ENCODE results near the gene PAX8. TPM values are rescaled to one million over a fixed set of nuclear protein-coding genes. Genes with fewer than 3 reads are reported as not detected.

Gene PAX8
- total RNA-seq, 1 donor from 2014 or later = 1.4 TPM

- no peak for DNase-seq
- H3K36me3 Mint-ChIP-seq (ENCODE audit: unreplicated experiment) = no peaks in the 10 kb centered on the region
- H3K27me3 Mint-ChIP-seq (ENCODE audit: unreplicated experiment) = peaks cover 3% of the 10 kb centered on the region
- no peak overlapping the region for H3K4me3 Mint-ChIP-seq (ENCODE audit: unreplicated experiment)
- peaks cover 2% of the 10 kb centered on the region for H3K4me1 Mint-ChIP-seq (ENCODE audit: low read depth, unreplicated experiment)
- H3K9me3 Mint-ChIP-seq (ENCODE audit: unreplicated experiment) = peaks cover 2% of the 10 kb centered on the region
- H3K27ac Mint-ChIP-seq (ENCODE audit: unreplicated experiment) = no peak overlapping the region
- no peak for TF ChIP-seq CTCF (IDR thresholded peaks at IDR 0.05; ENCODE audit: partially characterized antibody, unreplicated experiment)
Observed at GRCh38 chr2:113258471-113259147, 20.1 kb downstream of the PAX8 start.

GRCh38 chr2:113257516-113258264 lies 21.0 kb downstream of the PAX8 start:
- no peak overlapping the region for H3K4me3 Mint-ChIP-seq (ENCODE audit: unreplicated experiment)
- TF ChIP-seq CTCF (IDR thresholded peaks at IDR 0.05; ENCODE audit: partially characterized antibody, unreplicated experiment) = no peak
- no peak for DNase-seq
- peaks cover 2% of the 10 kb centered on the region for H3K4me1 Mint-ChIP-seq (ENCODE audit: low read depth, unreplicated experiment)
- peaks cover 2% of the 10 kb centered on the region for H3K9me3 Mint-ChIP-seq (ENCODE audit: unreplicated experiment)
- no peaks in the 10 kb centered on the region for H3K36me3 Mint-ChIP-seq (ENCODE audit: unreplicated experiment)
- no peak overlapping the region for H3K27ac Mint-ChIP-seq (ENCODE audit: unreplicated experiment)
- H3K27me3 Mint-ChIP-seq (ENCODE audit: unreplicated experiment) = peaks cover 2% of the 10 kb centered on the region

- H3K27ac Mint-ChIP-seq (ENCODE audit: unreplicated experiment) = no peak overlapping the region
- no peaks in the 10 kb centered on the region for H3K27me3 Mint-ChIP-seq (ENCODE audit: unreplicated experiment)
- no peak overlapping the region for H3K4me3 Mint-ChIP-seq (ENCODE audit: unreplicated experiment)
- H3K4me1 Mint-ChIP-seq (ENCODE audit: low read depth, unreplicated experiment) = no peaks in the 10 kb centered on the region
- DNase-seq = no peak
- TF ChIP-seq CTCF (IDR thresholded peaks at IDR 0.05; ENCODE audit: partially characterized antibody, unreplicated experiment) = no peak
- no peaks in the 10 kb centered on the region for H3K36me3 Mint-ChIP-seq (ENCODE audit: unreplicated experiment)
- peaks cover 2% of the 10 kb centered on the region for H3K9me3 Mint-ChIP-seq (ENCODE audit: unreplicated experiment)
Observed at GRCh38 chr2:113255140-113256070, 23.3 kb downstream of the PAX8 start.

GRCh38 chr2:113253453-113253852 lies 25.3 kb downstream of the PAX8 start:
- Mint-ChIP-seq H3K4me1 (ENCODE audit: low read depth, unreplicated experiment) (no peaks in the 10 kb centered on the region), H3K27ac (ENCODE audit: unreplicated experiment) (no peak overlapping the region), H3K36me3 (ENCODE audit: unreplicated experiment) (no peaks in the 10 kb centered on the region), H3K9me3 (ENCODE audit: unreplicated experiment) (peaks cover 2% of the 10 kb centered on the region), H3K27me3 (ENCODE audit: unreplicated experiment) (no peaks in the 10 kb centered on the region), H3K4me3 (ENCODE audit: unreplicated experiment) (no peak overlapping the region)
- TF ChIP-seq CTCF (IDR thresholded peaks at IDR 0.05; ENCODE audit: partially characterized antibody, unreplicated experiment) = no peak
- DNase-seq = no peak
